Astrocyte (in vitro differentiated cells and primary cell): ENCODE results near the gene ATXN7L1.

Experiments used
- EZH2 ChIP-seq: IDR thresholded peaks from 2 replicates; pipeline ENCODE4 v1.6.1; 2012; ENCODE audit warnings: mild to moderate bottlenecking, low read length, inconsistent platforms; ENCODE audit not compliant: insufficient read depth
- TF ChIP-seq, protein P1 (sequence below): IDR thresholded peaks from 2 replicates; pipeline ENCODE4 v1.5.1; 2011; ENCODE audit warnings: low read depth, mild to moderate bottlenecking, inconsistent platforms, low read length, moderate library complexity; ENCODE audit not compliant: insufficient read depth

DNA sequence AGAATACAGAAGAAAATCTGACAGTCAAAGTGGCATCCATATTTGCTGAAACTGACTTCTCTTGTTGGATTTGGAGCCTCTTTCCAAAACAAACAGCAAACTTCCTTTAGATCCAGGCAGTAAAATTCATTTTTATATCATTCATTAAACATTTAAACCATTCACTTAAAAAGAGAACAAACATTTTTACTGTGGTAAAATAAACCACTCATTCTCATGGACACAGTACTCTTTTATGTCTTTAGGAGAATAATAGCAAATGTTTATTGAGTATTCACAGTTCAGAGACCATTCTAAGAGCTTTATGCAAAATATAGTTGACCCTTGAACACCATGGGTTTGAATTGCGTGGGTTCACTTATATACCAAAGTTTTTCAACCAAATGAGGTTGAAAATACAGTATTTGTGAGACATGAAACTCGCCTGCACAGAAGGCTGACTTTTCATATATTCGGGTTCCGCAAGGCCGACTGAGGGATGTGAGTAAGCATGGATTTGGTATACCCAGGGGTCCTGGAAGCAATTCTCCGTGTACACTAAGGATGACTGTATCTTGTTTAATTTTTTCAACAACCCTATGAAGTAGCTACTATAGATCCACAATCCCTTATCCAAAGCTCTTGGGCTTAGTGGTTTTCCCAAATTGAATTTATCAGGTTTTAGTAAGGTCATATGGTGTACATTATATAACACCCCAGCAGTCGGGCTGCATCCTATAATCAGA lies 49.1 kb downstream of the ATXN7L1 start:
- TF ChIP-seq, protein P1, sequence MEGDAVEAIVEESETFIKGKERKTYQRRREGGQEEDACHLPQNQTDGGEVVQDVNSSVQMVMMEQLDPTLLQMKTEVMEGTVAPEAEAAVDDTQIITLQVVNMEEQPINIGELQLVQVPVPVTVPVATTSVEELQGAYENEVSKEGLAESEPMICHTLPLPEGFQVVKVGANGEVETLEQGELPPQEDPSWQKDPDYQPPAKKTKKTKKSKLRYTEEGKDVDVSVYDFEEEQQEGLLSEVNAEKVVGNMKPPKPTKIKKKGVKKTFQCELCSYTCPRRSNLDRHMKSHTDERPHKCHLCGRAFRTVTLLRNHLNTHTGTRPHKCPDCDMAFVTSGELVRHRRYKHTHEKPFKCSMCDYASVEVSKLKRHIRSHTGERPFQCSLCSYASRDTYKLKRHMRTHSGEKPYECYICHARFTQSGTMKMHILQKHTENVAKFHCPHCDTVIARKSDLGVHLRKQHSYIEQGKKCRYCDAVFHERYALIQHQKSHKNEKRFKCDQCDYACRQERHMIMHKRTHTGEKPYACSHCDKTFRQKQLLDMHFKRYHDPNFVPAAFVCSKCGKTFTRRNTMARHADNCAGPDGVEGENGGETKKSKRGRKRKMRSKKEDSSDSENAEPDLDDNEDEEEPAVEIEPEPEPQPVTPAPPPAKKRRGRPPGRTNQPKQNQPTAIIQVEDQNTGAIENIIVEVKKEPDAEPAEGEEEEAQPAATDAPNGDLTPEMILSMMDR: no peak
- no peak for TF ChIP-seq EZH2
